K562 (cell line): ENCODE results near the gene TBL1X. TPM values are rescaled to one million over a fixed set of nuclear protein-coding genes. Genes with fewer than 3 reads are reported as not detected.

Source experiments
- BRD9 ChIP-seq: fragments of 450-650 bp; IDR thresholded peaks from 2 replicates; pipeline ENCODE4 v1.6.1; 2018; ENCODE audit warnings: low read depth; ENCODE audit not compliant: partially characterized antibody
- EHMT2 ChIP-seq: fragments of 450-650 bp; IDR thresholded peaks from 2 replicates; pipeline ENCODE4 v1.6.1; 2018; ENCODE audit warnings: antibody characterized with exemption
- EP400 ChIP-seq: fragments of 450-650 bp; IDR thresholded peaks from 2 replicates; pipeline ENCODE4 v1.6.1; 2017; ENCODE audit warnings: antibody characterized with exemption, mild to moderate bottlenecking, moderate library complexity
- FOXA1 ChIP-seq: fragments of 450-650 bp; IDR thresholded peaks from 2 replicates; pipeline ENCODE4 v1.6.1; 2016; ENCODE audit warnings: mild to moderate bottlenecking, borderline replicate concordance
- GATAD2B ChIP-seq: fragments of 450-650 bp; IDR thresholded peaks from 2 replicates; pipeline ENCODE4 v1.6.1; 2017; ENCODE audit warnings: mild to moderate bottlenecking, borderline replicate concordance
- HDAC1 ChIP-seq, 2 experiments: fragments of 450-650 bp; IDR thresholded peaks; 2 replicates each; pipeline ENCODE4 v1.6.1; 2016 to 2017; ENCODE audit warnings: inconsistent platforms in 1 of 2, mild to moderate bottlenecking in 1 of 2, moderate library complexity in 1 of 2
- NCOR1 ChIP-seq: fragments of 450-650 bp; IDR thresholded peaks from 2 replicates; pipeline ENCODE4 v1.6.1; 2016; ENCODE audit warnings: mild to moderate bottlenecking, moderate library complexity
- NR0B1 ChIP-seq: fragments of 450-650 bp; IDR thresholded peaks from one replicate; pipeline ENCODE4 v1.6.1; 2018; ENCODE audit warnings: mild to moderate bottlenecking, moderate library complexity; ENCODE audit not compliant: partially characterized antibody
- NRF1 ChIP-seq, 2 experiments: fragments of 450-650 bp; IDR thresholded peaks in 1 of 2; conservative IDR thresholded peaks in 1 of 2; 2 replicates each; pipeline ENCODE4 v1.6.1; 2014; ENCODE audit warnings: mild to moderate bottlenecking in 2 of 2
- POLR2A ChIP-seq: fragments of 450-650 bp; conservative IDR thresholded peaks from 2 replicates; pipeline ENCODE4 v1.6.1; 2016
- PRPF4 ChIP-seq: fragments of 200-400 bp; formaldehyde crosslinking; IDR thresholded peaks from one replicate; pipeline ENCODE4 v1.6.1; 2017; ENCODE audit warnings: low read length, low read depth, mild to moderate bottlenecking; ENCODE audit not compliant: insufficient read depth, poor library complexity, severe bottlenecking
- SMAD4 ChIP-seq: fragments of 250-450 bp; sonication (Bioruptor Pico); conservative IDR thresholded peaks from 2 replicates; pipeline ENCODE4 v1.8.0; 2021; ENCODE audit warnings: inconsistent platforms, mild to moderate bottlenecking, moderate library complexity
- SUPT5H ChIP-seq: fragments of 450-650 bp; IDR thresholded peaks from 2 replicates; pipeline ENCODE4 v1.6.1; 2016
- ZBTB7A ChIP-seq: IDR thresholded peaks from 2 replicates; pipeline ENCODE4 v1.6.1; 2011; ENCODE audit warnings: low read depth, mild to moderate bottlenecking, low read length, moderate library complexity, borderline replicate concordance; ENCODE audit not compliant: control insufficient read depth
- ZNF518B ChIP-seq: fragments of 250-450 bp; sonication (Bioruptor Pico); IDR thresholded peaks from 2 replicates; pipeline ENCODE4 v1.5.0; 2021; ENCODE audit warnings: mild to moderate bottlenecking, moderate library complexity
- ZNF589 ChIP-seq: fragments of 200-800 bp; sonication (Bioruptor generic); IDR thresholded peaks from 2 replicates; pipeline ENCODE4 v1.6.1; 2016; ENCODE audit warnings: low read depth, missing genetic modification characterization, missing compliant biosample characterization
- polyA plus RNA-seq, 8 experiments: library from polyadenylated mRNA; depleted of rRNA in 4 of 8; stranded (reverse) in 5 of 8; unstranded in 3 of 8; fragments of >200 nt; fragmentation: Nextera tagmentation in 2 of 8; fragmentation: Illumina TruSeq in 1 of 8; extraction: Ambion mirVana in 2 of 8; extraction: Trizol in 1 of 8; gene quantifications; 2 replicates each; pipeline versions ENCODE4 v1.2.1 to v1.2.3, GENCODE V29; 2011 to 2014; ENCODE audit warnings: inconsistent platforms in 1 of 8, missing spikeins in 1 of 8
- total RNA-seq, 7 experiments: library from RNA; depleted of rRNA in 6 of 7; stranded (reverse); fragments of >200 nt in 6 of 7; fragmentation: Illumina TruSeq in 2 of 7; extraction: Trizol in 2 of 7; gene quantifications; 2 replicates each; pipeline versions ENCODE4 v1.2.1 to v1.2.3, GENCODE V29; 2011 to 2021; ENCODE audit warnings: low replicate concordance in 1 of 7
- TF ChIP-seq, protein P1 (sequence below), 2 experiments: fragments of 450-650 bp; IDR thresholded peaks; 2 replicates each; pipeline ENCODE4 v1.6.1; 2018; ENCODE audit warnings: mild to moderate bottlenecking in 2 of 2, low read depth in 1 of 2; ENCODE audit not compliant: partially characterized antibody in 2 of 2

Gene TBL1X
- total and polyA plus RNA-seq, 9 of the 15 experiments (the other 6 are each of a cell fraction or from before 2014, with no cell fraction given), result 6.0 to 49.6 (median 19.7) TPM

- TF ChIP-seq ZNF518B (CRISPR knock-in tag), result no peak
- peak; percentile 72 for TF ChIP-seq GATAD2B
- no peak for TF ChIP-seq NR0B1
- peak; percentile 89; the same call in 1 of the 2 replicates for TF ChIP-seq ZBTB7A
- TF ChIP-seq NCOR1, result peak; percentile 17; the same call in 1 of the 2 replicates
- peak; percentile 18 to 31; a peak in 3 of 4 replicates for TF ChIP-seq NRF1 (conservative IDR thresholded peaks at IDR 0.05 in 1 of 2, IDR thresholded peaks at IDR 0.05 in 1 of 2)
- no peak; the same call in 1 of the 2 replicates for TF ChIP-seq POLR2A
- TF ChIP-seq PRPF4, result peak; percentile 26
- 0 out of 2 replicates have a peak, but pooled peaks have one; percentile 23 for TF ChIP-seq ZNF589
- TF ChIP-seq EHMT2, result no peak
- TF ChIP-seq, protein P1, sequence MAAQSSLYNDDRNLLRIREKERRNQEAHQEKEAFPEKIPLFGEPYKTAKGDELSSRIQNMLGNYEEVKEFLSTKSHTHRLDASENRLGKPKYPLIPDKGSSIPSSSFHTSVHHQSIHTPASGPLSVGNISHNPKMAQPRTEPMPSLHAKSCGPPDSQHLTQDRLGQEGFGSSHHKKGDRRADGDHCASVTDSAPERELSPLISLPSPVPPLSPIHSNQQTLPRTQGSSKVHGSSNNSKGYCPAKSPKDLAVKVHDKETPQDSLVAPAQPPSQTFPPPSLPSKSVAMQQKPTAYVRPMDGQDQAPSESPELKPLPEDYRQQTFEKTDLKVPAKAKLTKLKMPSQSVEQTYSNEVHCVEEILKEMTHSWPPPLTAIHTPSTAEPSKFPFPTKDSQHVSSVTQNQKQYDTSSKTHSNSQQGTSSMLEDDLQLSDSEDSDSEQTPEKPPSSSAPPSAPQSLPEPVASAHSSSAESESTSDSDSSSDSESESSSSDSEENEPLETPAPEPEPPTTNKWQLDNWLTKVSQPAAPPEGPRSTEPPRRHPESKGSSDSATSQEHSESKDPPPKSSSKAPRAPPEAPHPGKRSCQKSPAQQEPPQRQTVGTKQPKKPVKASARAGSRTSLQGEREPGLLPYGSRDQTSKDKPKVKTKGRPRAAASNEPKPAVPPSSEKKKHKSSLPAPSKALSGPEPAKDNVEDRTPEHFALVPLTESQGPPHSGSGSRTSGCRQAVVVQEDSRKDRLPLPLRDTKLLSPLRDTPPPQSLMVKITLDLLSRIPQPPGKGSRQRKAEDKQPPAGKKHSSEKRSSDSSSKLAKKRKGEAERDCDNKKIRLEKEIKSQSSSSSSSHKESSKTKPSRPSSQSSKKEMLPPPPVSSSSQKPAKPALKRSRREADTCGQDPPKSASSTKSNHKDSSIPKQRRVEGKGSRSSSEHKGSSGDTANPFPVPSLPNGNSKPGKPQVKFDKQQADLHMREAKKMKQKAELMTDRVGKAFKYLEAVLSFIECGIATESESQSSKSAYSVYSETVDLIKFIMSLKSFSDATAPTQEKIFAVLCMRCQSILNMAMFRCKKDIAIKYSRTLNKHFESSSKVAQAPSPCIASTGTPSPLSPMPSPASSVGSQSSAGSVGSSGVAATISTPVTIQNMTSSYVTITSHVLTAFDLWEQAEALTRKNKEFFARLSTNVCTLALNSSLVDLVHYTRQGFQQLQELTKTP (IDR thresholded peaks at IDR 0.05; ENCODE audit: low read depth in 1 of 2, partially characterized antibody in 2 of 2), result no peak
- peak; percentile 81 for TF ChIP-seq BRD9
- TF ChIP-seq SUPT5H, result 0 out of 2 replicates have a peak, but pooled peaks have one; percentile 16
- peak in 1 of 2 experiments; percentile 32; a peak in 1 of 4 replicates for TF ChIP-seq HDAC1 (IDR thresholded peaks at IDR 0.05)
- TF ChIP-seq EP400, result peak; percentile 23; the same call in 1 of the 2 replicates
- no peak for TF ChIP-seq FOXA1
- TF ChIP-seq SMAD4 (CRISPR knock-in tag), result peak; percentile 58; the same call in 1 of the 2 replicates
These were observed at the start of gene TBL1X (continued) for GRCh38 chrX:9464435-9465371.
